Measurements from ENCODE around the gene CGB1. TPM values are rescaled to one million over a fixed set of nuclear protein-coding genes. Genes with fewer than 3 reads are reported as not detected.

CGB1 gene
- polyA plus RNA-seq, 1 experiment, result not detected

DNA sequence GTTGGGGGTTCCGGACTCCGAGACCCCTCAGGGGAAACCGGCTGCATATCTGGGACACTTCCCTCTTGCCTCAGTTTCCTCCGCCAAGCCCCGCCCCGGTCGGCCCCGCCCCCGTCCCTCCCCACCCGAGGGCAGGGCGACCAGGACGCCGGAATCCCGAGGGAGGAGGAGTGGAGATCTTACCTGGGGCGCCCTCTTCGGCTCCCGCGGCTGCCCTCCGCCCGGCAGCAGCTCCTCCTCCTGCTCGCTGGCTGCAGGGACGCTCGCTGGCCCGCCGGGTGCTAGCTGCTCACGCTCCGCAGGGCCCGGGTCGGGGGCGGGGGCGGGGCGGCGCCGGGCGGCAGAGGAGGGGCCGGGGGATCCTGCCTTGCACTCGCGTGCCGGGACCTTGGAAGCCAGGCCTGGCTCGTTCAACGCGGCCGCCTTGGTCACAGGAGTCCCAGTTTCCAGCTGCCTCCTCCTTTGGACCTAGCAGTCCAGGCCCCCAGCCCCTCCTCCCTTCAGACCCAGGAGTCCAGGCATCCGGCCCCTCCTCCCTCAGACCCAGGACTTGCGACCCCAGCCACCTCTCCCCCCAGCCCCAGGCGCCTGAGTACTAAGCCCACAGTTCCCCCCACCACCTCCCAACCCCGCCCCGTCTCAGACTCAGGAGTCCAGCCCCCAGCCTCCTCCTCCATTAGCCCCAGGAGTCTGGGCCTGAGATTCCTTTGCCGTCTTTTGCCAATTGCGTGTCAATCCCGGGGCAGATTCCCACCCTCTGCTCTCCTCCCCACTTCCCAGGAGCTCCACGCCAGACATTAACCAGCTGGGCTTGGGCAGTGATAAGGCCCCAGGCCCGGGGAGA lies 28.3 kb upstream of the CGB1 start, which contains the start of gene NTF4:
Gene NTF4, minus strand, starts transcription at position 51 of the 844 bp plus-strand sequence. CDS start 2,821 bp downstream, outside the sequence.
- Histone ChIP-seq H3K27me3 (ENCODE audit: control insufficient read depth, insufficient read depth, low read length) (peaks cover 17% of the 10 kb centered on the region), H3K4me3 (ENCODE audit: low read depth, low read length) (peak within 1 kb of the TSS; percentile 20; the same call in 1 of the 2 replicates), H3K36me3 (ENCODE audit: control insufficient read depth, insufficient read depth, low read length) (no peaks in the 10 kb centered on the region)
- ChIA-PET POLR2A (interaction anchor here (0.8 kb wide), 1 partner anchor 84 kb away, joined by 9 read pairs; no protein-coding TSS in a partner anchor), CTCF (interaction anchor here (0.8 to 0.9 kb wide), 2 partner anchors 10 to 71 kb away, joined by 3 read pairs; partner anchors contain the start of genes GYS1 and RUVBL2)
- DNase-seq (ENCODE audit: low read depth), result no peak
- no peak for TF ChIP-seq CTCF (IDR thresholded peaks at IDR 0.05; ENCODE audit: insufficient read depth, low read depth, low read length)

GRCh38 chr19:49064029-49064629 lies 27.4 kb upstream of the CGB1 start:
- TF ChIP-seq CTCF (IDR thresholded peaks at IDR 0.05; ENCODE audit: insufficient read depth, low read depth, low read length), result no peak
- Histone ChIP-seq H3K4me3 (ENCODE audit: low read depth, low read length) (no peak overlapping the region), H3K27me3 (ENCODE audit: control insufficient read depth, insufficient read depth, low read length) (peaks cover 17% of the 10 kb centered on the region), H3K36me3 (ENCODE audit: control insufficient read depth, insufficient read depth, low read length) (no peaks in the 10 kb centered on the region)
- DNase-seq (ENCODE audit: low read depth), result no peak
- ChIA-PET POLR2A (no interaction called here), CTCF (no interaction called here)

DNA sequence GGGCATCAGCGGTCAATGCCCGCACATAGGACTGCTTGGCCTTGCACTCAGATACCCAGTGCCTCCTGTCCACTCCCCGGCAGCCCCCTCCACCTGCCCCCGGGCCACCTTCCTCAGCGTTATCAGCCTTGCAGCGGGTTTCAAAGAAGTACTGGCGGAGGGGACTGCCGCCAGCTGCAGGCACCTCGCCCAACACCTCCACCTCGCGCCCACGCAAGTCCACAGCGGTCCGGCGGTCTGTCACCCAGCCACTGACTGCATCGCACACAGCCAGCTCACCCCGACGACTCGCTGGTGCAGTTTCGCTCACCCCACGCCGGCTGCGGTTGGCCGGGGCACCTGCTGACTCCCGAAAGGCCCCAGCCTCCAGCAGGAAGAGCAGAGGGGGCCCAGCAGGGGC lies 24.8 kb upstream of the CGB1 start:
- CTCF ChIA-PET, result interaction anchor here (1.7 kb wide), 1 partner anchor 37 kb away, joined by 5 read pairs; no protein-coding TSS in a partner anchor
- POLR2A ChIA-PET, result no interaction called here
- DNase-seq (ENCODE audit: low read depth), result no peak
- no peak for TF ChIP-seq CTCF (IDR thresholded peaks at IDR 0.05; ENCODE audit: insufficient read depth, low read depth, low read length)
- Histone ChIP-seq H3K27me3 (ENCODE audit: control insufficient read depth, insufficient read depth, low read length) (peaks cover 14% of the 10 kb centered on the region), H3K36me3 (ENCODE audit: control insufficient read depth, insufficient read depth, low read length) (no peaks in the 10 kb centered on the region), H3K4me3 (ENCODE audit: low read depth, low read length) (no peak overlapping the region)

GRCh38 chr19:49061000-49061399 lies 24.3 kb upstream of the CGB1 start:
- H3K36me3 ChIP-seq (ENCODE audit: control insufficient read depth, insufficient read depth, low read length), result no peaks in the 10 kb centered on the region
- no peak for TF ChIP-seq CTCF (IDR thresholded peaks at IDR 0.05; ENCODE audit: insufficient read depth, low read depth, low read length)
- no peak overlapping the region for H3K4me3 ChIP-seq (ENCODE audit: low read depth, low read length)
- ChIA-PET POLR2A (no interaction called here), CTCF (interaction anchor here (1.7 to 3.5 kb wide), 2 partner anchors 38 to 61 kb away, joined by 5 to 14 read pairs; no protein-coding TSS in a partner anchor)
- H3K27me3 ChIP-seq (ENCODE audit: control insufficient read depth, insufficient read depth, low read length), result peaks cover 10% of the 10 kb centered on the region
- DNase-seq (ENCODE audit: low read depth), result no peak

GRCh38 chr19:49059053-49059452 lies 22.4 kb upstream of the CGB1 start:
- POLR2A ChIA-PET, result no interaction called here
- DNase-seq (ENCODE audit: low read depth), result no peak
- CTCF ChIA-PET, result interaction anchor here (0.8 to 3.5 kb wide), 4 partner anchors 16 to 67 kb away, joined by 3 to 14 read pairs (median 6); no protein-coding TSS in a partner anchor

More at GRCh38 chr19:49059053-49059452, 22.4 kb upstream of the CGB1 start:
- no peaks in the 10 kb centered on the region for H3K36me3 ChIP-seq (ENCODE audit: control insufficient read depth, insufficient read depth, low read length)
- H3K27me3 ChIP-seq (ENCODE audit: control insufficient read depth, insufficient read depth, low read length), result peaks cover 1% of the 10 kb centered on the region; the same call in 1 of the 2 replicates
- no peak for TF ChIP-seq CTCF (IDR thresholded peaks at IDR 0.05; ENCODE audit: insufficient read depth, low read depth, low read length)
- no peak overlapping the region for H3K4me3 ChIP-seq (ENCODE audit: low read depth, low read length)

All from BJ (cell line).